ENCODE results near the gene FMN2. TPM values are rescaled to one million over a fixed set of nuclear protein-coding genes. Genes with fewer than 3 reads are reported as not detected.

FMN2 gene
- total RNA-seq, 1 experiment from 2014 or later, result 4.6 TPM

DNA sequence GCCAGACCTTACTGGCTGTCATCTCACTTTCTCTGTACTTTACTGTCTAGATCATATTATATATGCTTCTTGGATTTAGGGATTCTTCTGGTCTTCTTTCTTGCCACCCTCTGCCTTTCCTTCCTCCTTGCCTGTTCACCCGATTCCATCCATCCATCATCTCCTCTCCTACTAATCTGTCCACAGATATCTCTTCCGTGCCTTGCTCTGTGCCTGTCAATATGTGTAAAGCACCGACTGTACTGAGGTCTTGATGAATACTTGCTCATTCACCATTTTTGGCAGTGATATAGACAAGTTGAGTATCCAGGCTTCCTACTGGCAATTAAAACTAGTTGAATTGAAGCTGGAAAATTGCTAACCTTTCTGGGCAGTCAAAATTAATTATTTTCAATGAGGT lies 8.1 kb downstream of the FMN2 start:
- ChIA-PET CTCF (no interaction called here), POLR2A (ENCODE audit: unreplicated experiment) (no interaction called here)
- Histone ChIP-seq H3K9ac (ENCODE audit: low read length) (no peak overlapping the region), H3K79me2 (ENCODE audit: low read length) (peaks cover 88% of the 10 kb centered on the region), H2AFZ (ENCODE audit: low read length) (peak overlapping the region; percentile 36), H3K27ac (ENCODE audit: low read length) (peak overlapping the region; percentile 8), H3K4me1 (ENCODE audit: insufficient read depth, low read length) (peaks cover 60% of the 10 kb centered on the region), H3F3A (ENCODE audit: low read length, unreplicated experiment) (peaks cover 5% of the 10 kb centered on the region), H3K27me3 (ENCODE audit: low read length) (no peaks in the 10 kb centered on the region), H3K9me2 (replicated peaks; ENCODE audit: low read length) (0 out of 2 replicates have a peak, but pooled peaks cover 4% of the 10 kb centered on the region), H3K4me2 (ENCODE audit: low read length) (peak overlapping the region; percentile 65), H3K9me3 (ENCODE audit: low read length) (no peaks in the 10 kb centered on the region), H4K20me1 (ENCODE audit: low read length) (no peaks in the 10 kb centered on the region), H3K4me3 (ENCODE audit: low read length) (peak overlapping the region; percentile 28; the same call in 1 of the 2 replicates), H3K36me3 (ENCODE audit: low read depth, low read length) (no peaks in the 10 kb centered on the region)
- DNase-seq, result no peak
- TF ChIP-seq EZH2 (IDR thresholded peaks at IDR 0.05; ENCODE audit: low read length, unreplicated experiment) (no peak), EZH2phosphoT487 (IDR thresholded peaks at IDR 0.05; ENCODE audit: borderline replicate concordance, low read length) (no peak), CTCF (conservative IDR thresholded peaks at IDR 0.05; ENCODE audit: low read depth, low read length) (no peak)
- peak; percentile 24 for ATAC-seq
- no TSS peak for BruUV-seq (replicated peaks)
- intact Hi-C loops (cut with micrococcal nuclease), result no loop called here

DNA sequence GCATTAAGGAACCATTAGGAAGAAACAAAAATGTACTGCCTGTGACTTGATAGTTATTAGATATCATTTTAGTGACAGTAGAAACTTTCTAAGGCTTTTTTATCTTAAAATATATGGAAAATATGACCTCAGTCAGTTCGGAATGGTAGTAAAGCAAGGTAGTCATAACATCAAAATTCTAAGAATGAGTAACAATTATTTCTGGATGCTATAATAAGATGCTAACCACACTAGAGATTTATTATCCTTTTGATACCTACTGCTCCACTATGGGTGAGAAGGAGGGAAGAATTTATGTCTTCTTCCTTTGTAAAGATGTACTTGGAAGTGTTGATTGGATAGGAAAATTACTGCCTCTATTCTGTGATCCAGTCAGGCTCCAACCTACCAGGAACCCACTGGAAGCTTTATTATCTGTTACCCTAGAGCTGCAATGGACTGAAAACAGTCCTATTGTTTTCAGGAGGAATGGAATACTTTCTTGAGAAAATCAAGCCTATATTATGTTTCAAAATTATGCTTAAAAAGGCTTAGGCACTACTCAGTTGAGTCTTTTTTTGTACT lies 8.8 kb downstream of the FMN2 start:
- peaks cover 60% of the 10 kb centered on the region for H3K4me1 ChIP-seq (ENCODE audit: insufficient read depth, low read length)
- H3K4me2 ChIP-seq (ENCODE audit: low read length), result peak overlapping the region; percentile 65
- peaks cover 5% of the 10 kb centered on the region for H3F3A ChIP-seq (ENCODE audit: low read length, unreplicated experiment)
- H3K4me3 ChIP-seq (ENCODE audit: low read length), result peak overlapping the region; percentile 28; the same call in 1 of the 2 replicates
- TF ChIP-seq CTCF (conservative IDR thresholded peaks at IDR 0.05; ENCODE audit: low read depth, low read length) (no peak), EZH2 (IDR thresholded peaks at IDR 0.05; ENCODE audit: low read length, unreplicated experiment) (no peak), EZH2phosphoT487 (IDR thresholded peaks at IDR 0.05; ENCODE audit: borderline replicate concordance, low read length) (no peak)
- H3K27ac ChIP-seq (ENCODE audit: low read length), result peak overlapping the region; percentile 8
- H3K9me2 ChIP-seq (replicated peaks; ENCODE audit: low read length), result 0 out of 2 replicates have a peak, but pooled peaks cover 4% of the 10 kb centered on the region
- no TSS peak for BruUV-seq (replicated peaks)
- intact Hi-C loops (cut with micrococcal nuclease), result no loop called here
- CTCF ChIA-PET, result no interaction called here
- H3K9me3 ChIP-seq (ENCODE audit: low read length), result no peaks in the 10 kb centered on the region
- DNase-seq, result peak; percentile 64
- H3K27me3 ChIP-seq (ENCODE audit: low read length), result no peaks in the 10 kb centered on the region
- POLR2A ChIA-PET (ENCODE audit: unreplicated experiment), result no interaction called here
- no peaks in the 10 kb centered on the region for H4K20me1 ChIP-seq (ENCODE audit: low read length)
- peak; percentile 66 for ATAC-seq
- no peak overlapping the region for H2AFZ ChIP-seq (ENCODE audit: low read length)
- H3K79me2 ChIP-seq (ENCODE audit: low read length), result peaks cover 87% of the 10 kb centered on the region
- H3K36me3 ChIP-seq (ENCODE audit: low read depth, low read length), result no peaks in the 10 kb centered on the region
- no peak overlapping the region for H3K9ac ChIP-seq (ENCODE audit: low read length)

- no TSS peak for BruUV-seq (replicated peaks)
- Histone ChIP-seq H3K4me3 (ENCODE audit: low read length) (no peak overlapping the region), H2AFZ (ENCODE audit: low read length) (no peak overlapping the region), H4K20me1 (ENCODE audit: low read length) (no peaks in the 10 kb centered on the region), H3K4me2 (ENCODE audit: low read length) (peak overlapping the region; percentile 65; the same call in 1 of the 2 replicates), H3K36me3 (ENCODE audit: low read depth, low read length) (no peaks in the 10 kb centered on the region), H3K27me3 (ENCODE audit: low read length) (no peaks in the 10 kb centered on the region), H3K79me2 (ENCODE audit: low read length) (peaks cover 87% of the 10 kb centered on the region), H3F3A (ENCODE audit: low read length, unreplicated experiment) (peaks cover 5% of the 10 kb centered on the region), H3K9me3 (ENCODE audit: low read length) (no peaks in the 10 kb centered on the region), H3K9me2 (replicated peaks; ENCODE audit: low read length) (0 out of 2 replicates have a peak, but pooled peaks cover 4% of the 10 kb centered on the region), H3K4me1 (ENCODE audit: insufficient read depth, low read length) (peaks cover 54% of the 10 kb centered on the region), H3K27ac (ENCODE audit: low read length) (no peak overlapping the region), H3K9ac (ENCODE audit: low read length) (no peak overlapping the region)
- DNase-seq (no peak), ATAC-seq (no peak)
- POLR2A ChIA-PET (ENCODE audit: unreplicated experiment), result no interaction called here
- CTCF ChIA-PET, result interaction anchor here (0.6 kb wide), 1 partner anchor 10 kb away, joined by 3 read pairs; the partner anchor contains the start of gene FMN2
- intact Hi-C loops (cut with micrococcal nuclease), result no loop called here
- TF ChIP-seq CTCF (conservative IDR thresholded peaks at IDR 0.05; ENCODE audit: low read depth, low read length) (no peak), EZH2phosphoT487 (IDR thresholded peaks at IDR 0.05; ENCODE audit: borderline replicate concordance, low read length) (no peak), EZH2 (IDR thresholded peaks at IDR 0.05; ENCODE audit: low read length, unreplicated experiment) (no peak)
Measured at GRCh38 chr1:240101306-240101705, 9.6 kb downstream of the FMN2 start.

Data from PC-3 (cell line).